Measurements from ENCODE around the gene PLN.

The PLN gene

DNA sequence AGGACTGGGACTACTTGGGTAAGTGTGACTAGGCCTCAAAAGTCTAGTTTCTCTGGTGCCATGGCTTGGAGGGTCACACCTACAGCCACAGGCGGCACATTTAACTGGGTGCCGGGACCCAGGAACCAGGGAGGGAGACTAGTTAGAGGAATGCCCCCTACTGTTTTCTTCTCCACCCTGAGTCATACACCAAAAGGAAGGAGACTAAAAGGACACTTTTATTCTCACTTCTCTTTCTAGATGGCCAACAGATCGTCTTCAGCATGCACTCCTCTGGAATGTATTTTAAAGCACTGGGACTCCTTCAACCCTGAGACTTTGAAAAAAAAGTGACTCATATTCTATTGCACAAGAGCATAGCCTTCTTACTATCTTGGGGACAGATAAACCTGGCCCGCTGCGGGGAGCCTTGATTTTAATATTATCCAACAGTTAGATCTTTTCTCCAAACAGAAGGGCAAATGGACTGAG lies 33.4 kb downstream of the PLN start:
- DNase-seq, result no peak

DNA sequence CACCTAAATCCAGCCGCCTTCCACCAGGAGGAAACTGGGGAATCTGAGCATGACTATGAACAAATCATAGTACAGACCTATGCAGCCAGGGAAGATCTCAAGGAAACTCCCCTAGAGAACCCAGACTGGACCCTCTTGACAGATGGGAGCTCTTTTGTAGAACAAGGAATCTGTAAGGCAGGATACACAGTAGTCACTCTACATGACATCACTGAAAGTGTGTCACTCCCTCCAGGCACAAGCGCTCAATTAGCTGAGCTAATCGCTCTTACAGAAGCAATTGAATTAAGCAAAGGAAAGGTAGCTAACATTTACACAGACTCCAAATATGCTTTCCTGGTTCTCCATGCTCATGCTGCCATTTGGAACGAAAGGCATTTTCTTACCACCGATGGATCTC lies 36.8 kb downstream of the PLN start:
- no peak for DNase-seq

DNA sequence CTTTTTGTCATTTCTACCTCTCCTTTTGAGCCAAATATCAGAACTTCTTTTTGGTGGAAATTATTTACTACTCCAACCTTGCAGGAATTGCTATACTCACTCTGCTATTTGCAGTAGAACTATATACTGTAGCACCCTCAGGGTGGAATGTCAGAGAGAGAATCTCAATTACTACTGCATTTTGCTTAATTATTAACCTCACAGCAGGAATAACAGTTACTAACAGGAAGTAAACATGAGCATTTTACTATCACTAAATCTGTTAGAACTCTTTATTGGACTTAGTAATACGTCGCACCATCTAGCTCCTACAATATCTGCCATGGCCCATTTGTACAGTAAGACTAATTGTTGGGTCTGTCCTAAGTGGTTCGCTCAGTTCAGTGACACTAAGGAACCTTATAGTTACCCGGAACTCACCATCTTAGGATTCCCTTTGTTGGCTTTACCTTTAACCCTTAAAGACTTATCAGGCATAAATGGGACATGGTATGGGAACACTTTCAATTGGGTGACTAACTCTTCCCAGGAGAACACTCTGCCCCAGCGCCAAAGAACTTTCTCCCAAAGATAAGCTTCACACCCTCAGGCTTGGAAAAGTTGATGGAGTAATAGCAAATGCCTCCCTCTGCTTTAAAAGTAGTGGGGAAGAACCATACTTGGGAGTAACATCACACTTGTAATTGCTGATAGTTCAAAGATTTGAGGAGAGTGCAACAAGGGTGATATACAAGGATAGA lies 38.8 kb downstream of the PLN start:
- DNase-seq, result no peak

DNA sequence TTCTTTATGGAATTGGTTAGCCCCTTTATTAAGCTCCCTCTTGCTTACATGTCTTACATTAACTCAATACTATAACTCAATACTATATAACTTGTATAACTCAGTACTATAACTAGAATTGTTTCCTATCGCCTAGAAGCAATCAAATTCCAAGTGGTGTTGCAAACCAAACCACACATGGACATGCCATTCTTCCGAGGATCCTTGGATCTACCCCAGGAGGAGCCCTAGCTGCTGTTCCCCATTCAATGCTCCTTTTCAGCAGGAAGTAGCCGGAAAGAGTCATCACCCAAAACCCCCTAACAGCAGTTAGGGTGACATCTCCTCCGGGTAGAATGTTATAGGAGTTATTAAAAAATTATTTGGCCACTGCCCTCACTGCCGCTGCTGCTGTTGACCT lies 40.5 kb downstream of the PLN start:
- DNase-seq, result no peak

DNA sequence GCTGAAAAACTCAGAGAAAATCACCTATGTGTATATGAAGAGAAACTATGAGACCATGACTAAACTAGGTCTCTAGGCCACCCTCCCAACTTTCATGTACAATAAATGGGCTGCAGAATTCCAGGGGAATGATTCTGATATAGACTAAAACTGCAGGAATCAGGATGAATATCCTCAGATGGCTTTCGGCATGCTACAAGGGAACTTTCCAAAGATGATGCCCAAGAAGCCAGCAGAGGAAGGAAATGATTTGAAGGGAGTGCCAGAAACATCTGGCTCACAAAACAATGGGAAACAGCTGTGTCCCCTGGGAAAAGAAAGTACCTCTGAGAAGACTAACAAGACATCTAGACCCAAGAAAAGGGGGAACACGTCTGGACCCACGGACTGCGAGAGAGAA lies 41.1 kb downstream of the PLN start:
- DNase-seq, result no peak

DNA sequence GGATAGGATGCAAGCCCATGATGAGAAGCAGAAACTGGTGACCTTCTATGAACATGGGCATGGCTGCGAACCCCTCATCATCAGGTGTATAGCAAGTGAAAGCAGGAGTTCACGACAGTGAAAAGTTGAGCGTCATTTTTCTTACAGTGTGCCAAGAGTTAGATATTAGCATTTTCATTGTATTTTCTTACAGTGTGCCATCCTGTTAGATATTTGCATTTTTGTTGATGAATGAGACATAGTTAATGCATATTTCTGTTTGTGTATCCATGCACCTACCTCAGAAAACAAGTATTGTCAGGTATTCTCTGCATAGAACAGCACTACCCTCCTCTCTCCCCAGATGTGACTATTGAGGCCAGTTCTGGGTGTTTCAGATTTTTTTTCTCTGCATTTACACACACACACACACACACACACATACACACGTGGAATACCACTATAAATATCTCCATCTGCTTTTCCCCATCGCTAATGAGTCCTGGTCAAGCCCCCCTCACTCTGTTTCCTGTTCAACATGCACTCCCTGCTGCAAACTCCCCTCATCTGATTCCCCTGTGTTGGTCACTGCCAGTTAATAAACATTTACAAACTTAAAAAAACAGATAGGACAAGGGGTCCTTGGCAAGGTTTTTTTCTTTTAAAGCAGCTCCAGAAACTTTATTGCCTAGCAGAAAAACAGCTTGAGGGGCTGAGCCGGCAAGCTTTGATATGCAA lies 41.7 kb downstream of the PLN start:
- no peak for DNase-seq

DNA sequence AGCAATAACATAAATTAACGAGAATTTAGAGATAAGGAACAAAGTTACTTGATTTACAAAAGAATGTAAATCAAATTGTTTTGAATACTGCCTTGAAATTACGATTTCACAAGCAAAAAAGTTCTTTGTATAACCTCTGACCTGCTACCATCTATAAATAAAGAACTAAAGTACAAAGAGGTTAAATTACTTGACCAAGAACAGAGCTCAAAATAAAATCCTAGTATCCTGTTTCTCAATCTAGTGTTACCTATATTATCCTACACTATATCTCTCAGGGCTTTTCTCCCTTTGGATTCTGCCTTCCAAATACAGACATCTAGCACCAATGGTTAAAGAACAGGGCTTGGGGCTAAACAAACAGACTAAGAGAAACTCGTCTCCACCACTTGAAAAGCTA lies 43.8 kb downstream of the PLN start:
- DNase-seq, result no peak

DNA sequence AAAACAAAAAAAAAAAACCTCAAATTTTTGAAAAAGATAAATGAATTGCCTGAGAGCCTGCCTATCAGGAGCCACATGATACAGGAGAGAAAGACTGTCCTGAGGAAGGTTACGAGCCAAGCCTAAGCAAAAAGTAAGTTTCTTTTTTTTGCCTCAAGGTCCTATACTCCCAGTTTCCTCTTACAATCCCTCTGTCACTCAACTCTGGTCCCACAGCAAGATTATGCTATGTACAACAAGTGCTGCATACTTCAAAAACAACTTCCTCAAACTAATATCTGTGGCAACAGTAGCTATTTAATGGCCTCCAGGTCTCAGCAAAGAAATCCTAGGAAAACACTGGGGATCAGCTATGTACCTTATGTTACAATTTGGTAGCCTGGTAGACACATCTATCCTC lies 46.8 kb downstream of the PLN start:
- DNase-seq, result no peak

DNA sequence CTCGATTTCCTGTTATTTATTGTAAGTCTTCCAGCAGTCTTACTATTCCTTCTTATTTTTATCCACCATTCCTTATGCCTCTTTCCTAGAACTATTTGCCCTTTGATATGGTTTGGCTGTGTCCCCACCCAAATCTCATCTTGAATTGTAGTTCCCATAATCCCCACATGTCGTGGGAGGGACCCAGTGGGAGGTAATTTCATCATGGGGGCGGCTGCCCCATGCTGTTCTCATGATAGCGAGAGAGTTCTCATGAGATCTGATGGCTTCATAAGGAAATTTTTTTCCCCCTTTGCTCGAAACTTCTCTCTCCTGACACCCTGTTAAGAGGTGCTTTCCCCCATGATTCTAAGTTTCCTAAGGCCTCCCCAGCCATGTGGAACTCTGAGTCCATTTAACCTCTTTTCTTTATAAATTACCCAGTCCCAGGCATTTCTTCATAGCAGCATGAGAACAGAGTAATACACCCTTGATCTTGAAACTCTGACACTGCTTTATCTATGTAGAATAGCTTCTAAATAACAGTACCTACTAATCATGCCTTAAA lies 48.8 kb downstream of the PLN start:
- no peak for DNase-seq

DNA sequence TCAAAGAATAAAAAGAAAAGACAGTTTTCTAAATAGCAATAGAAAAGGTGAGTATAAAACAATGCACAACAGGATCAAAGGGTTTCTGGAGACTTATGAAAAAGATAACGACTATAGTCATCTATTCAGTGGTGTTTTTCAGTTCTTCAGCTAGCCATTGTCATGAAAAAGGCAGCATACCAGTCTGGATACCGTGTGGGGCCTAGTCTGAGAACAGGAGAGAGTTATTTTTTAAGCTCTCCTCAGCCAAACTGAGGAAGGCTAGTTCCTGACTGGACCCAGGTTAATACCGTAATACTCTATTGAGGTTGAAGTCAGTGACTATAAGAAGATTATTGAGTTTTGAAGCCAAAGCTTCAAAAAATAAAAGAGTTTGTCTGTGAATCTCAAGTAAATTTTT lies 49.5 kb downstream of the PLN start:
- no peak for DNase-seq

DNA sequence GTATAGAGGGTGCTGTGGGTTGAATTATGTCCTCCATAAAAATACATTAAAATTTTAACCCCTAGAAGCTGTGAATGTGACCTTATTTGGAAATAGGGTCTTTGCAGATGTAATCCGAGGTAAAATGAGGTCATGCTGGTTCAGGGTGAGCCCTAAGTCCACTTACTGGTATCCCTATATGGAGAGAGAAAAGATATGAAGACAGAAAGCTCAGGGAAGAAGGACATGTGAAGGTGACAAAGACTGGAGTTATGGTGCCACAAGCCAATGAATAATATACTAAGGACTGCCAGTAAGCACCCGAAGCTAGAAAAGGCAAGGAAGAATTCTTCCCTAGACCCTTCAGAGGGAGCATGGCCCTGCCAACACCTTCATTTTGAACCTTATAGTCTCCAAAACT lies 50.2 kb downstream of the PLN start:
- DNase-seq, result no peak

DNA sequence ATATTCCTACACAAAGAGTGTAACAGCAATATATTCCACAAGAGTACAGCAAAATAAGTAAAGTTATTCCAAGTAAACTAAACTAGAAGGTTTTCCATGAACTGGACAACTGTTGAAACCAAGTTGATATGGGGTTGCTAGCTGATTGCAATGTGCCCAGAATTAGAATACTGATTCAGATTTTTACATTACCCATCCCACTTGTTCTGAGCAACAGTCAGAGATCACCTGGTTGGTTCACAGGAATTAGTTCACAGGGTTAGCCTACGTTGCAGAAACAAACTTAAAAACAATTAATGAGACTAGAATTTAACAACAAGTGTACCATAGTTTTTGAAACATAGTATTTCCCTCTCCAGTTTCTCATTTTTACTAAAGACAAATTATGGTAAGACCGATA lies 54.2 kb downstream of the PLN start:
- DNase-seq, result no peak

DNA sequence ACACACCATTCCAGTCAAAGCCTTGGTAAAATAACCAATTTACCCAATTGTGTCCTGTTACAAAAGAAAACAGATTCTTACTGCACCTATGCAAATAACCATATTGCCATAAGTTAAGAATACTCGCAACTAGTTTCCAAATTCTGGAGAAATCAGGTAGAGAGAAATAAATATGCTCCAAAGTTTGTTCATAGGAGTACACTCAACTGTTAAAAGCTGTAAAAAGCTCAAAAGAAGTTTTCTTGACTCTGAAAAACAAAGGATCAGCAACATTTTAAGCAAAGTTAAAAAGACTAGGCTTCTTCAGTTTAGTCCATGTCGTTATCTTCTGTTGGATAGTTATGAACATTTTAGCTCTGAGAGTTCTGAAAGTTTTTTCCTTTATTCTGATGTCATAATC lies 55.3 kb downstream of the PLN start:
- no peak for DNase-seq

DNA sequence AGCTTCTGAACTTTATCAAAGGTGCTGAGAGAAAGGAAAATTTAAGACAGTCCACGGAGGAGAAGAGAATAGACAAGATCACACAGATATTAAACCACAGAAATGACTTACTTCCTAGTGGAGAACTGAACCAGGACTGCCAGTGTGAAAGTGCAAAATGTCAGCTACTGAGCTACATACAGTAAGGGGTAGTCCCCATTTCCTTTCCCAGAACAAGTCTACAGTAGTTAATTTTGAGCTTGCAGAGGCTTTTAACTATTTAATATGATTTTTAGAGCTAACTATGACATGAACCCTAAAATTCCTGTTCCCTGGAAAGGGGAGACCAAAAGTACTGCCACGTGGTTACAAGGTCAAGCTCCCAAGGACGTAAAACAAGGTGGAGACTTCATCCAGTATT lies 58.2 kb downstream of the PLN start:
- DNase-seq, result no peak

DNA sequence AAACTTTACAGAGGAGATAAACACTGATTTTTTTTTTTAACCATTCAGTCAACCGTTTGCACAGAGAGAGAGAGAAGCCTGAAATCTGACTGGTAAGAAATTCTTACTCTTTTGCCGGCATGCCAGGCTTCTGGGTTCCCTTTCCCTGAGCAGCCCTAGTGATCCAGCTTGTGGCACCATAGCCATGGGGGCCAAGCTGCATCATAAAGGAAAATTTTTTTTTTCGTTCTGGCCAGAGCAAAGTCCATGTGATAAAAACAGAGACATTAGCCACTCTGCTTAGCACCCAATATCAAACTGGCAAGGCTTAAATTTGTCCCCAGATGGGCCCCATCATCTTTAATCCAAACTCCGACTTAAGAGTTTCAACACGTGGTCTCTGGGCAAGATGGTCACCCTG lies 58.8 kb downstream of the PLN start:
- DNase-seq, result no peak

Data from DMS153 (cell line).